ENCODE data around the gene COTL1.

- TF ChIP-seq CTCF (conservative IDR thresholded peaks at IDR 0.05; ENCODE audit: low read length) (no peak), EZH2phosphoT487 (IDR thresholded peaks at IDR 0.05; ENCODE audit: borderline replicate concordance) (no peak)
These were observed 84.9 kb downstream of the COTL1 start for GRCh38 chr16:84532855-84533486.

All from Loucy (cell line).